ENCODE data around the gene MTG2. TPM values are rescaled to one million over a fixed set of nuclear protein-coding genes. Genes with fewer than 3 reads are reported as not detected.

Gene MTG2
- total RNA-seq, 1 donor from 2014 or later, result 24.0 TPM

- no peak overlapping the region for H3K4me3 ChIP-seq (ENCODE audit: low read depth, low read length)
- TF ChIP-seq CTCF (IDR thresholded peaks at IDR 0.05; ENCODE audit: insufficient read depth, low read length, severe bottlenecking), result no peak
- DNase-seq (ENCODE audit: low read depth) (no peak), FAIRE-seq (no peak)
- H3K36me3 ChIP-seq (ENCODE audit: control insufficient read depth, insufficient read depth, low read length), result no peaks in the 10 kb centered on the region
- H3K27me3 ChIP-seq (ENCODE audit: control insufficient read depth, insufficient read depth, low read length), result peaks cover 5% of the 10 kb centered on the region
These were observed 44.8 kb downstream of the MTG2 start for GRCh38 chr20:62227591-62227976.

GRCh38 chr20:62227977-62228958 lies 45.4 kb downstream of the MTG2 start:
- DNase-seq (ENCODE audit: low read depth), result no peak
- H3K27me3 ChIP-seq (ENCODE audit: control insufficient read depth, insufficient read depth, low read length), result peaks cover 2% of the 10 kb centered on the region
- TF ChIP-seq CTCF (IDR thresholded peaks at IDR 0.05; ENCODE audit: insufficient read depth, low read length, severe bottlenecking), result no peak
- no peak for FAIRE-seq
- H3K36me3 ChIP-seq (ENCODE audit: control insufficient read depth, insufficient read depth, low read length), result no peaks in the 10 kb centered on the region
- no peak overlapping the region for H3K4me3 ChIP-seq (ENCODE audit: low read depth, low read length)

- Histone ChIP-seq H3K27me3 (ENCODE audit: control insufficient read depth, insufficient read depth, low read length) (peaks cover 2% of the 10 kb centered on the region), H3K4me3 (ENCODE audit: low read depth, low read length) (no peak overlapping the region)
These were observed 46.2 kb downstream of the MTG2 start for GRCh38 chr20:62228982-62229545.

GRCh38 chr20:62229667-62230066 lies 46.8 kb downstream of the MTG2 start:
- TF ChIP-seq CTCF (IDR thresholded peaks at IDR 0.05; ENCODE audit: insufficient read depth, low read length, severe bottlenecking), result no peak
- Histone ChIP-seq H3K36me3 (ENCODE audit: control insufficient read depth, insufficient read depth, low read length) (no peaks in the 10 kb centered on the region), H3K4me3 (ENCODE audit: low read depth, low read length) (no peak overlapping the region), H3K27me3 (ENCODE audit: control insufficient read depth, insufficient read depth, low read length) (peaks cover 2% of the 10 kb centered on the region)
- FAIRE-seq (peak; percentile 28), DNase-seq (ENCODE audit: low read depth) (no peak)

More at GRCh38 chr20:62228982-62229545, 46.2 kb downstream of the MTG2 start:
- DNase-seq (ENCODE audit: low read depth), result no peak
- TF ChIP-seq CTCF (IDR thresholded peaks at IDR 0.05; ENCODE audit: insufficient read depth, low read length, severe bottlenecking), result no peak
- no peak for FAIRE-seq
- no peaks in the 10 kb centered on the region for H3K36me3 ChIP-seq (ENCODE audit: control insufficient read depth, insufficient read depth, low read length)

- FAIRE-seq (no peak), DNase-seq (ENCODE audit: low read depth) (no peak)
- Histone ChIP-seq H3K36me3 (ENCODE audit: control insufficient read depth, insufficient read depth, low read length) (no peaks in the 10 kb centered on the region), H3K27me3 (ENCODE audit: control insufficient read depth, insufficient read depth, low read length) (peaks cover 2% of the 10 kb centered on the region), H3K4me3 (ENCODE audit: low read depth, low read length) (no peak overlapping the region)
- TF ChIP-seq CTCF (IDR thresholded peaks at IDR 0.05; ENCODE audit: insufficient read depth, low read length, severe bottlenecking), result no peak
These were observed 47.4 kb downstream of the MTG2 start for GRCh38 chr20:62230276-62230675.

All from bronchial epithelial cell (primary cell).